Lung (tissue), 12 donors: ENCODE data around the gene OR13C8. TPM values are rescaled to one million over a fixed set of nuclear protein-coding genes. Genes with fewer than 3 reads are reported as not detected.

ENCODE experiments used
- ATAC-seq: fragments of 200-7000 bp; cut with Tn5 transposase; one replicate; pipeline ENCODE4 v1.9.1; 2020; ENCODE audit warnings: moderate number of reproducible peaks; ENCODE audit not compliant: insufficient read depth, low FRiP score
- DNase-seq, 3 donors: peaks; one replicate each; pipeline ENCODE4 v3.0.0-alpha.2; 2013 to 2017
- H3K27ac ChIP-seq, 2 donors: one replicate each; pipeline ENCODE4 v1.5.1; 2013; ENCODE audit warnings: mild to moderate bottlenecking in 2 of 2, moderate library complexity in 2 of 2, control low read depth in 1 of 2, inconsistent platforms in 1 of 2, low read depth in 1 of 2, low read length in 1 of 2
- H3K27me3 ChIP-seq, 3 donors: one replicate each; pipeline ENCODE4 v1.5.1; 2013; ENCODE audit warnings: low read length in 2 of 3; ENCODE audit not compliant: control insufficient read depth in 3 of 3, insufficient read depth in 3 of 3
- H3K36me3 ChIP-seq, 4 donors: one replicate each; pipeline ENCODE4 v1.5.1; 2013; ENCODE audit warnings: low read length in 4 of 4, mild to moderate bottlenecking in 1 of 4, moderate library complexity in 1 of 4; ENCODE audit not compliant: control insufficient read depth in 4 of 4, insufficient read depth in 4 of 4
- H3K4me1 ChIP-seq, 5 donors: one replicate each; pipeline ENCODE4 v1.5.1; 2013; ENCODE audit warnings: low read length in 5 of 5, mild to moderate bottlenecking in 2 of 5, moderate library complexity in 1 of 5; ENCODE audit not compliant: control insufficient read depth in 5 of 5, insufficient read depth in 5 of 5
- H3K4me3 ChIP-seq: one replicate; pipeline ENCODE4 v1.5.1; 2013; ENCODE audit warnings: mild to moderate bottlenecking, control low read depth, moderate library complexity
- H3K9ac ChIP-seq, 2 donors: one replicate each; pipeline ENCODE4 v1.5.1; 2013; ENCODE audit warnings: low read length in 2 of 2, control low read depth in 1 of 2; ENCODE audit not compliant: insufficient read depth in 1 of 2
- H3K9me3 ChIP-seq, 4 donors: one replicate each; pipeline ENCODE4 v1.5.1; 2013; ENCODE audit warnings: low read length in 3 of 4, mild to moderate bottlenecking in 1 of 4, moderate library complexity in 1 of 4; ENCODE audit not compliant: control insufficient read depth in 4 of 4, insufficient read depth in 3 of 4
- CTCF ChIP-seq: IDR thresholded peaks from 2 replicates; pipeline ENCODE4 v1.5.1; 2012; ENCODE audit warnings: mild to moderate bottlenecking; ENCODE audit errors: control extremely low read depth, extremely low read depth
- WGBS, 2 donors: extraction: QIAGEN DNeasy Blood & Tissue Kit; methylation state at CpG; one replicate each; pipeline ENCODE4 v1.1.7; 2013; 5-methylcytosine and 5-hydroxymethylcytosine counted together
- polyA plus RNA-seq, 2 donors: library from polyadenylated mRNA; stranded (reverse); fragments of 200-250 nt; gene quantifications; one replicate each; pipeline ENCODE4 v1.2.1, GENCODE V29; 2013
- total RNA-seq, 2 donors: library from RNA; depleted of rRNA in 1 of 2; stranded (reverse); fragments of >200 nt in 1 of 2; gene quantifications; one replicate each; pipeline ENCODE4 v1.2.1, GENCODE V29; 2014 to 2021
- donor health status: control.
- donor health status: control.
- donor health status: Bipolar disorder and iron deficiency.
- donor health status: healthy.
- donor health status: DM: yes; HTN: yes; CAD: no.

OR13C8 gene
- total and polyA plus RNA-seq, 4 donors, result not detected

- 51 to 65% methylated on average over 1 of the region's 1 CpG for WGBS, 2 donors
- no peaks in the 10 kb centered on the region for H3K4me1 ChIP-seq
These were observed 29.7 kb upstream of the OR13C8 start for GRCh38 chr9:104539275-104539674.

GRCh38 chr9:104544644-104545043, 24.3 kb upstream of the OR13C8 start:
- H3K9ac ChIP-seq, result no peak overlapping the region
- H3K27me3 ChIP-seq, result no peaks in the 10 kb centered on the region
- TF ChIP-seq CTCF, result no peak
- WGBS, 2 donors, result 90 to 91% methylated on average over 4 of the region's 4 CpGs
- no peaks in the 10 kb centered on the region for H3K9me3 ChIP-seq
- H3K27ac ChIP-seq, result no peak overlapping the region
- no peak overlapping the region for H3K4me3 ChIP-seq
- no peaks in the 10 kb centered on the region for H3K36me3 ChIP-seq
- no peak for ATAC-seq
- no peaks in the 10 kb centered on the region for H3K4me1 ChIP-seq
- no peak for DNase-seq

More at GRCh38 chr9:104539275-104539674, 29.7 kb upstream of the OR13C8 start:
- no peak for ATAC-seq
- Histone ChIP-seq H3K27me3 (no peaks in the 10 kb centered on the region), H3K4me3 (no peak overlapping the region), H3K36me3 (no peaks in the 10 kb centered on the region), H3K9ac (no peak overlapping the region), H3K27ac (no peak overlapping the region), H3K9me3 (no peaks in the 10 kb centered on the region)
- TF ChIP-seq CTCF, result no peak
- no peak for DNase-seq

GRCh38 chr9:104553261-104553660, 15.7 kb upstream of the OR13C8 start:
- Histone ChIP-seq H3K27ac (no peak overlapping the region), H3K9me3 (peaks cover 0 to 5% (median 0%) of the 10 kb centered on the region in 4 donors), H3K4me3 (no peak overlapping the region), H3K9ac (no peak overlapping the region), H3K36me3 (no peaks in the 10 kb centered on the region), H3K4me1 (no peaks in the 10 kb centered on the region), H3K27me3 (no peaks in the 10 kb centered on the region)
- no peak for TF ChIP-seq CTCF
- 38 to 51% methylated on average over 1 of the region's 1 CpG for WGBS, 2 donors
- no peak for ATAC-seq
- no peak for DNase-seq

- Histone ChIP-seq H3K4me1 (no peaks in the 10 kb centered on the region), H3K4me3 (no peak overlapping the region), H3K9me3 (peaks cover 0 to 5% (median 0%) of the 10 kb centered on the region in 4 donors), H3K9ac (no peak overlapping the region), H3K27ac (no peak overlapping the region), H3K27me3 (no peaks in the 10 kb centered on the region), H3K36me3 (no peaks in the 10 kb centered on the region)
- DNase-seq (no peak), ATAC-seq (no peak)
- TF ChIP-seq CTCF, result no peak
- WGBS, 2 donors, result 95 to 98% methylated on average over 1 of the region's 1 CpG
These were observed 13.4 kb upstream of the OR13C8 start for GRCh38 chr9:104555521-104555920.
